Measurements from ENCODE around the gene CPPED1. TPM values are rescaled to one million over a fixed set of nuclear protein-coding genes. Genes with fewer than 3 reads are reported as not detected.

The CPPED1 gene
- total RNA-seq, 1 experiment from 2014 or later, result 61.5 TPM

- DNase-seq (ENCODE audit: low spot score), result no peak
- in situ Hi-C loops (cut with HindIII; ENCODE audit: low sequenced_read_pairs), result no loop called here
These were observed 103.5 kb downstream of the CPPED1 start for GRCh38 chr16:12700161-12700560.

- DNase-seq (ENCODE audit: low spot score), result no peak
- in situ Hi-C loops (cut with HindIII; ENCODE audit: low sequenced_read_pairs), result no loop called here
These were observed 104.5 kb downstream of the CPPED1 start for GRCh38 chr16:12699161-12699560.

GRCh38 chr16:12697437-12697836, 106.2 kb downstream of the CPPED1 start:
- DNase-seq (ENCODE audit: low spot score), result no peak
- in situ Hi-C loops (cut with HindIII; ENCODE audit: low sequenced_read_pairs), result no loop called here

- in situ Hi-C loops (cut with HindIII; ENCODE audit: low sequenced_read_pairs), result no loop called here
- no peak for DNase-seq (ENCODE audit: low spot score)
These were observed 108.2 kb downstream of the CPPED1 start for GRCh38 chr16:12695454-12695853.

GRCh38 chr16:12690024-12690423, 113.7 kb downstream of the CPPED1 start:
- in situ Hi-C loops (cut with HindIII; ENCODE audit: low sequenced_read_pairs), result no loop called here
- DNase-seq (ENCODE audit: low spot score), result no peak

GRCh38 chr16:12688951-12689850, 114.5 kb downstream of the CPPED1 start:
- DNase-seq (ENCODE audit: low spot score), result no peak
- in situ Hi-C loops (cut with HindIII; ENCODE audit: low sequenced_read_pairs), result no loop called here

GRCh38 chr16:12685806-12686205, 117.9 kb downstream of the CPPED1 start:
- in situ Hi-C loops (cut with HindIII; ENCODE audit: low sequenced_read_pairs), result no loop called here
- peak; percentile 2 for DNase-seq (ENCODE audit: low spot score)

- in situ Hi-C loops (cut with HindIII; ENCODE audit: low sequenced_read_pairs), result no loop called here
These were observed 121.1 kb downstream of the CPPED1 start for GRCh38 chr16:12682432-12683165.

GRCh38 chr16:12681653-12682052, 122.0 kb downstream of the CPPED1 start:
- DNase-seq (ENCODE audit: low spot score), result no peak

More at GRCh38 chr16:12682432-12683165, 121.1 kb downstream of the CPPED1 start:
- DNase-seq (ENCODE audit: low spot score), result no peak

GRCh38 chr16:12680531-12680930, 123.2 kb downstream of the CPPED1 start:
- DNase-seq (ENCODE audit: low spot score), result no peak
- in situ Hi-C loops (cut with HindIII; ENCODE audit: low sequenced_read_pairs), result no loop called here

More at GRCh38 chr16:12681653-12682052, 122.0 kb downstream of the CPPED1 start:
- in situ Hi-C loops (cut with HindIII; ENCODE audit: low sequenced_read_pairs), result no loop called here

GRCh38 chr16:12679660-12680272, 123.9 kb downstream of the CPPED1 start:
- in situ Hi-C loops (cut with HindIII; ENCODE audit: low sequenced_read_pairs), result no loop called here
- no peak for DNase-seq (ENCODE audit: low spot score)

- in situ Hi-C loops (cut with HindIII; ENCODE audit: low sequenced_read_pairs), result no loop called here
- no peak for DNase-seq (ENCODE audit: low spot score)
These were observed 124.7 kb downstream of the CPPED1 start for GRCh38 chr16:12678983-12679382.

- in situ Hi-C loops (cut with HindIII; ENCODE audit: low sequenced_read_pairs), result no loop called here
- no peak for DNase-seq (ENCODE audit: low spot score)
These were observed 126.2 kb downstream of the CPPED1 start for GRCh38 chr16:12677502-12677901.

- no peak for DNase-seq (ENCODE audit: low spot score)
- in situ Hi-C loops (cut with HindIII; ENCODE audit: low sequenced_read_pairs), result no loop called here
These were observed 127.8 kb downstream of the CPPED1 start for GRCh38 chr16:12675852-12676251.

- no peak for DNase-seq (ENCODE audit: low spot score)
- in situ Hi-C loops (cut with HindIII; ENCODE audit: low sequenced_read_pairs), result no loop called here
These were observed 128.6 kb downstream of the CPPED1 start for GRCh38 chr16:12675046-12675445.

GRCh38 chr16:12674524-12674923, 129.2 kb downstream of the CPPED1 start:
- in situ Hi-C loops (cut with HindIII; ENCODE audit: low sequenced_read_pairs), result no loop called here
- DNase-seq (ENCODE audit: low spot score), result no peak

GRCh38 chr16:12674071-12674470, 129.6 kb downstream of the CPPED1 start:
- DNase-seq (ENCODE audit: low spot score), result no peak
- in situ Hi-C loops (cut with HindIII; ENCODE audit: low sequenced_read_pairs), result no loop called here

- in situ Hi-C loops (cut with HindIII; ENCODE audit: low sequenced_read_pairs), result no loop called here
- DNase-seq (ENCODE audit: low spot score), result no peak
These were observed 130.2 kb downstream of the CPPED1 start for GRCh38 chr16:12673466-12673865.

- in situ Hi-C loops (cut with HindIII; ENCODE audit: low sequenced_read_pairs), result no loop called here
These were observed 130.7 kb downstream of the CPPED1 start for GRCh38 chr16:12672986-12673385.

GRCh38 chr16:12669908-12670307, 133.8 kb downstream of the CPPED1 start:
- no peak for DNase-seq (ENCODE audit: low spot score)
- in situ Hi-C loops (cut with HindIII; ENCODE audit: low sequenced_read_pairs), result no loop called here

More at GRCh38 chr16:12672986-12673385, 130.7 kb downstream of the CPPED1 start:
- no peak for DNase-seq (ENCODE audit: low spot score)
